ENCODE measurements around the gene PIGA. TPM values are rescaled to one million over a fixed set of nuclear protein-coding genes. Genes with fewer than 3 reads are reported as not detected.

PIGA gene
- polyA plus RNA-seq, 3 donors from 2014 or later: 2.4 to 3.9 (median 3.3) TPM

GRCh38 chrX:15343075-15343476 is 7.8 kb upstream of the PIGA start:
- no peak for DNase-seq
- no peaks in the 10 kb centered on the region for H3K4me1 Mint-ChIP-seq
- no peak overlapping the region for H3K27ac Mint-ChIP-seq
- no peaks in the 10 kb centered on the region for H3K36me3 Mint-ChIP-seq
- H3K9me3 Mint-ChIP-seq: no peaks in the 10 kb centered on the region
- no peak overlapping the region for H3K4me3 Mint-ChIP-seq
- H3K27me3 Mint-ChIP-seq (ENCODE audit: low read depth in 3 of 3): peaks cover 5 to 10% (median 10%) of the 10 kb centered on the region in 3 donors

- Mint-ChIP-seq H3K4me1 (peaks cover 2 to 6% of the 10 kb centered on the region in 2 donors), H3K4me3 (no peak overlapping the region), H3K36me3 (no peaks in the 10 kb centered on the region), H3K27ac (no peak overlapping the region), H3K27me3 (ENCODE audit: low read depth in 3 of 3) (peaks cover 7 to 14% (median 14%) of the 10 kb centered on the region in 3 donors), H3K9me3 (no peaks in the 10 kb centered on the region)
- no peak for DNase-seq
Measured at GRCh38 chrX:15340867-15341266, 5.5 kb upstream of the PIGA start.

- Mint-ChIP-seq H3K9me3 (no peaks in the 10 kb centered on the region), H3K36me3 (no peaks in the 10 kb centered on the region), H3K4me1 (peaks cover 10 to 14% of the 10 kb centered on the region in 2 donors), H3K27ac (peak overlapping the region; percentile 84 to 96 (median 92)), H3K4me3 (peak overlapping the region; percentile 84 to 92 (median 89)), H3K27me3 (ENCODE audit: low read depth in 3 of 3) (peaks cover 11 to 17% (median 15%) of the 10 kb centered on the region in 3 donors)
- peak; percentile 58 to 64 (median 61) for DNase-seq
Measured at GRCh38 chrX:15336023-15336413, 695 bp upstream of the PIGA start.

GRCh38 chrX:15334561-15334960 is 762 bp downstream of the PIGA start:
- peak overlapping the region; percentile 84 to 92 (median 89) for H3K4me3 Mint-ChIP-seq
- no peaks in the 10 kb centered on the region for H3K36me3 Mint-ChIP-seq
- no peaks in the 10 kb centered on the region for H3K9me3 Mint-ChIP-seq
- DNase-seq: peak; percentile 11 to 35 (median 16)
- peaks cover 11 to 13% (median 12%) of the 10 kb centered on the region in 3 donors for H3K27me3 Mint-ChIP-seq (ENCODE audit: low read depth in 3 of 3)
- H3K4me1 Mint-ChIP-seq: peaks cover 10 to 14% of the 10 kb centered on the region in 2 donors
- peak overlapping the region; percentile 88 to 96 (median 92) for H3K27ac Mint-ChIP-seq

- H3K36me3 Mint-ChIP-seq: no peaks in the 10 kb centered on the region
- no peak overlapping the region for H3K27ac Mint-ChIP-seq
- H3K9me3 Mint-ChIP-seq: no peaks in the 10 kb centered on the region
- no peaks in the 10 kb centered on the region for H3K4me1 Mint-ChIP-seq
- H3K27me3 Mint-ChIP-seq (ENCODE audit: low read depth in 3 of 3): peaks cover 0 to 3% (median 3%) of the 10 kb centered on the region in 3 donors
- no peak for DNase-seq
- H3K4me3 Mint-ChIP-seq: no peak overlapping the region
Measured at GRCh38 chrX:15328821-15329220, 6.5 kb downstream of the PIGA start.

GRCh38 chrX:15328131-15328530 is 7.2 kb downstream of the PIGA start:
- H3K9me3 Mint-ChIP-seq: no peaks in the 10 kb centered on the region
- H3K4me3 Mint-ChIP-seq: no peak overlapping the region
- no peaks in the 10 kb centered on the region for H3K4me1 Mint-ChIP-seq
- no peak overlapping the region for H3K27ac Mint-ChIP-seq
- no peak for DNase-seq
- peaks cover 0 to 3% (median 3%) of the 10 kb centered on the region in 3 donors for H3K27me3 Mint-ChIP-seq (ENCODE audit: low read depth in 3 of 3)
- no peaks in the 10 kb centered on the region for H3K36me3 Mint-ChIP-seq

- DNase-seq: no peak
- Mint-ChIP-seq H3K36me3 (peaks cover 3 to 14% (median 9%) of the 10 kb centered on the region in 3 donors), H3K27me3 (ENCODE audit: low read depth in 3 of 3) (peaks cover 0 to 3% (median 0%) of the 10 kb centered on the region in 3 donors), H3K27ac (no peak overlapping the region), H3K4me3 (no peak overlapping the region), H3K9me3 (no peaks in the 10 kb centered on the region), H3K4me1 (no peaks in the 10 kb centered on the region)
Measured at GRCh38 chrX:15322472-15322871, 12.9 kb downstream of the PIGA start.

GRCh38 chrX:15322072-15322471 is 13.3 kb downstream of the PIGA start:
- no peaks in the 10 kb centered on the region for H3K4me1 Mint-ChIP-seq
- peaks cover 0 to 3% (median 0%) of the 10 kb centered on the region in 3 donors for H3K27me3 Mint-ChIP-seq (ENCODE audit: low read depth in 3 of 3)
- no peak overlapping the region for H3K4me3 Mint-ChIP-seq
- DNase-seq: no peak
- H3K9me3 Mint-ChIP-seq: no peaks in the 10 kb centered on the region
- no peak overlapping the region for H3K27ac Mint-ChIP-seq
- peaks cover 3 to 14% (median 9%) of the 10 kb centered on the region in 3 donors for H3K36me3 Mint-ChIP-seq

GRCh38 chrX:15321447-15321846 is 13.9 kb downstream of the PIGA start:
- Mint-ChIP-seq H3K9me3 (no peaks in the 10 kb centered on the region), H3K27ac (no peak overlapping the region), H3K4me1 (no peaks in the 10 kb centered on the region), H3K27me3 (ENCODE audit: low read depth in 3 of 3) (peaks cover 0 to 3% (median 0%) of the 10 kb centered on the region in 3 donors), H3K4me3 (no peak overlapping the region), H3K36me3 (peaks cover 3 to 14% (median 9%) of the 10 kb centered on the region in 3 donors)
- no peak for DNase-seq

GRCh38 chrX:15320297-15320696 is 15.0 kb downstream of the PIGA start:
- no peak overlapping the region for H3K4me3 Mint-ChIP-seq
- H3K27ac Mint-ChIP-seq: no peak overlapping the region
- H3K36me3 Mint-ChIP-seq: peaks cover 3 to 14% (median 9%) of the 10 kb centered on the region in 3 donors
- H3K4me1 Mint-ChIP-seq: no peaks in the 10 kb centered on the region
- H3K27me3 Mint-ChIP-seq (ENCODE audit: low read depth in 3 of 3): peaks cover 0 to 3% (median 0%) of the 10 kb centered on the region in 3 donors
- H3K9me3 Mint-ChIP-seq: no peaks in the 10 kb centered on the region
- no peak for DNase-seq

GRCh38 chrX:15319075-15319474 is 16.2 kb downstream of the PIGA start:
- no peaks in the 10 kb centered on the region for H3K4me1 Mint-ChIP-seq
- no peaks in the 10 kb centered on the region for H3K9me3 Mint-ChIP-seq
- no peak overlapping the region for H3K4me3 Mint-ChIP-seq
- H3K27ac Mint-ChIP-seq: no peak overlapping the region
- peaks cover 0 to 3% (median 0%) of the 10 kb centered on the region in 3 donors for H3K27me3 Mint-ChIP-seq (ENCODE audit: low read depth in 3 of 3)
- DNase-seq: no peak
- peaks cover 3 to 14% (median 9%) of the 10 kb centered on the region in 3 donors for H3K36me3 Mint-ChIP-seq

GRCh38 chrX:15315509-15315908 is 19.8 kb downstream of the PIGA start, which contains the start of gene ASB11:
Gene ASB11 (minus strand): TSS chrX:15315640. CDS start chrX:15315605, 35 bp downstream.
- Mint-ChIP-seq H3K36me3 (peaks cover 3 to 9% (median 6%) of the 10 kb centered on the region in 3 donors), H3K27me3 (ENCODE audit: low read depth in 3 of 3) (peaks cover 0 to 3% (median 0%) of the 10 kb centered on the region in 3 donors), H3K9me3 (no peaks in the 10 kb centered on the region), H3K27ac (no peak within 1 kb of the TSS), H3K4me3 (no peak within 1 kb of the TSS), H3K4me1 (no peaks in the 10 kb centered on the region)
- DNase-seq: no peak

- H3K36me3 Mint-ChIP-seq: peaks cover 3 to 6% (median 5%) of the 10 kb centered on the region in 3 donors
Measured at GRCh38 chrX:15314472-15314871, 20.9 kb downstream of the PIGA start.

GRCh38 chrX:15311119-15311518 is 24.2 kb downstream of the PIGA start:
- Mint-ChIP-seq H3K27me3 (ENCODE audit: low read depth in 3 of 3) (peaks cover 0 to 7% (median 0%) of the 10 kb centered on the region in 3 donors), H3K9me3 (no peaks in the 10 kb centered on the region), H3K36me3 (no peaks in the 10 kb centered on the region), H3K4me3 (no peak overlapping the region), H3K4me1 (no peaks in the 10 kb centered on the region), H3K27ac (no peak overlapping the region)
- no peak for DNase-seq

More at GRCh38 chrX:15314472-15314871, 20.9 kb downstream of the PIGA start:
- Mint-ChIP-seq H3K27ac (no peak overlapping the region), H3K9me3 (no peaks in the 10 kb centered on the region), H3K4me1 (no peaks in the 10 kb centered on the region), H3K27me3 (ENCODE audit: low read depth in 3 of 3) (peaks cover 0 to 5% (median 0%) of the 10 kb centered on the region in 3 donors), H3K4me3 (no peak overlapping the region)
- DNase-seq: no peak

GRCh38 chrX:15310117-15310516 is 25.2 kb downstream of the PIGA start:
- peaks cover 0 to 7% (median 0%) of the 10 kb centered on the region in 3 donors for H3K27me3 Mint-ChIP-seq (ENCODE audit: low read depth in 3 of 3)
- no peaks in the 10 kb centered on the region for H3K9me3 Mint-ChIP-seq
- no peak overlapping the region for H3K4me3 Mint-ChIP-seq
- DNase-seq: no peak
- no peak overlapping the region for H3K27ac Mint-ChIP-seq
- H3K36me3 Mint-ChIP-seq: no peaks in the 10 kb centered on the region
- H3K4me1 Mint-ChIP-seq: no peaks in the 10 kb centered on the region
